Keratinocyte (primary cell): ENCODE data around the gene C1R.

Experiments
- EZH2 ChIP-seq: IDR thresholded peaks from one replicate; pipeline ENCODE4 v1.6.1; 2012; ENCODE audit warnings: inconsistent platforms, mild to moderate bottlenecking, low read length, moderate library complexity
- TF ChIP-seq, protein P1 (sequence below), 3 experiments: IDR thresholded peaks in 1 of 3; conservative IDR thresholded peaks in 1 of 3; optimal IDR thresholded peaks in 1 of 3; 2 replicates in 2 of 3; 3 replicates in 1 of 3; pipeline versions ENCODE3 to v1.5.1; 2011; ENCODE audit warnings: low read length in 3 of 3, mild to moderate bottlenecking in 3 of 3, moderate library complexity in 2 of 3, control low read depth in 1 of 3, inconsistent platforms in 1 of 3; ENCODE audit not compliant: insufficient read depth in 2 of 3; ENCODE audit errors: extremely low read depth in 1 of 3

DNA sequence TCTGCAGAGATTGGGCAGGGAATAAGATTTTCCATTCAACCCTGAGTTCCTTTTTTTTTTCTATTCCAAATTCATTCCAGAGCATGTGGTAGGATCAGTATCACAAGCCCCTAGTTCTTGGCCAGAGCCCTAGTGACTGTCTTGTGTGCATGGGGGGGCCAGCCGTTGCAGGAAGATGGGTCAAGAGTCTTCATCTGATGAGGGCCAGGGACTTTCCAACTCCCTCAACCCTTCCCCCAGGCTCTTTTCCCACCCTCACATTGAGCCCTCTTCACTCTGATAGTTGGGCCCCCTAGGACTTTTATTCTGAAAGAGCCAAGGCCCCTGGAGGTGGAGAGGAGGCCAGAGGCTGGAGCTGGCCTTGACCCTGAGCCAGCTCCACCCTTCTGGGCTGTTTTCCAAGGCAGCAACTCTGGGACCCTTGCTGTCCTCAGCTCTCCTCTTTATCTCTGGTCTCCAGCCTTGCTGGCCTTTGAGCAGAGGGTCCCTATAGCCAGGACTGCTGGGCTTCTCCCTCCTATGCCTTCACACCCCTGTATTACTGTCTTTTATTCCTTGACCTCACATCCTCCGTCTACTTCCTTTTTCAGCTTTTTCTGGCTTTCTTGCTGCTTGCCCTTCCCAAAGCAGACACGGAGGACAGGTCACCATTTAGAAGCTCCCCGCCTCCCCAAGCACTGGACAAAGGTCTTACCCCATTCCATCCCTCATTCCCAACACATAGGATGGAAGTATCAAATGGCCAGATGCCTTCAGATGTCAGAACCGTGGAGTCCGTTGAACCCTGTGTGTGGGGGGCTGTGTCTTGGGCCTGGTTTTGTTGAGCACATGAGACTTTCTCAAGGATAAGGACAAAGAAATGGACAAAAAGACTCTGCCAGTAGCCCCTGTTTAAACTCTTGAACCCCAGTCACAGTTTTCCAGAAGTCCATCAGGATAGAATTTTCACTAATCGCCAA, 30.8 kb upstream of the C1R start:
- TF ChIP-seq, protein P1, sequence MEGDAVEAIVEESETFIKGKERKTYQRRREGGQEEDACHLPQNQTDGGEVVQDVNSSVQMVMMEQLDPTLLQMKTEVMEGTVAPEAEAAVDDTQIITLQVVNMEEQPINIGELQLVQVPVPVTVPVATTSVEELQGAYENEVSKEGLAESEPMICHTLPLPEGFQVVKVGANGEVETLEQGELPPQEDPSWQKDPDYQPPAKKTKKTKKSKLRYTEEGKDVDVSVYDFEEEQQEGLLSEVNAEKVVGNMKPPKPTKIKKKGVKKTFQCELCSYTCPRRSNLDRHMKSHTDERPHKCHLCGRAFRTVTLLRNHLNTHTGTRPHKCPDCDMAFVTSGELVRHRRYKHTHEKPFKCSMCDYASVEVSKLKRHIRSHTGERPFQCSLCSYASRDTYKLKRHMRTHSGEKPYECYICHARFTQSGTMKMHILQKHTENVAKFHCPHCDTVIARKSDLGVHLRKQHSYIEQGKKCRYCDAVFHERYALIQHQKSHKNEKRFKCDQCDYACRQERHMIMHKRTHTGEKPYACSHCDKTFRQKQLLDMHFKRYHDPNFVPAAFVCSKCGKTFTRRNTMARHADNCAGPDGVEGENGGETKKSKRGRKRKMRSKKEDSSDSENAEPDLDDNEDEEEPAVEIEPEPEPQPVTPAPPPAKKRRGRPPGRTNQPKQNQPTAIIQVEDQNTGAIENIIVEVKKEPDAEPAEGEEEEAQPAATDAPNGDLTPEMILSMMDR (optimal IDR thresholded peaks at IDR 0.05 in 1 of 3, IDR thresholded peaks at IDR 0.05 in 1 of 3, conservative IDR thresholded peaks at IDR 0.05 in 1 of 3; ENCODE audit: extremely low read depth in 1 of 3, insufficient read depth in 2 of 3, low read length in 3 of 3): no peak
- TF ChIP-seq EZH2: no peak
